ENCODE measurements around the gene CYP17A1.
"Not testable (repeated sequence)": the region's sequence is repeated elsewhere in the genome, so short reads cannot be mapped to it uniquely, and the experiment has no call there.

CYP17A1 gene

GRCh38 chr10:102837230-102837721 is at the start of gene CYP17A1:
Gene CYP17A1, minus strand, starts transcription at chr10:102837413. Its CDS starts 52 bp downstream, at chr10:102837361.
- no peak for DNase-seq (ENCODE audit: low read depth in 2 of 2)

- no peak for DNase-seq (ENCODE audit: low read depth in 2 of 2)
Observed at GRCh38 chr10:102880256-102880655, 43.0 kb upstream of the CYP17A1 start.

GRCh38 chr10:102878629-102879028 is 41.4 kb upstream of the CYP17A1 start:
- DNase-seq (ENCODE audit: low read depth in 2 of 2) = no peak

- DNase-seq (ENCODE audit: low read depth in 2 of 2) = no peak
Observed at GRCh38 chr10:102876747-102877153, 39.5 kb upstream of the CYP17A1 start.

GRCh38 chr10:102872163-102872562 is 35.0 kb upstream of the CYP17A1 start:
- DNase-seq (ENCODE audit: low read depth in 2 of 2) = no peak

- no peak for DNase-seq (ENCODE audit: low read depth in 2 of 2)
Observed at GRCh38 chr10:102870221-102870620, 33.0 kb upstream of the CYP17A1 start.

- DNase-seq (ENCODE audit: low read depth in 2 of 2) = peak; percentile 6 to 7
Observed at GRCh38 chr10:102869258-102870198, 32.3 kb upstream of the CYP17A1 start, which contains the start of gene AS3MT. Gene AS3MT, plus strand, starts transcription at chr10:102869470. Its CDS starts 123 bp downstream, at chr10:102869593.

GRCh38 chr10:102868911-102869257 is 31.7 kb upstream of the CYP17A1 start:
- no peak for DNase-seq (ENCODE audit: low read depth in 2 of 2)

- no peak for DNase-seq (ENCODE audit: low read depth in 2 of 2)
Observed at GRCh38 chr10:102865620-102866019, 28.4 kb upstream of the CYP17A1 start.

- no peak for DNase-seq (ENCODE audit: low read depth in 2 of 2)
Observed at GRCh38 chr10:102863660-102864059, 26.4 kb upstream of the CYP17A1 start.

- no peak for DNase-seq (ENCODE audit: low read depth in 2 of 2)
Observed at GRCh38 chr10:102859911-102860310, 22.7 kb upstream of the CYP17A1 start.

GRCh38 chr10:102856758-102857424 is 19.7 kb upstream of the CYP17A1 start:
- no peak for DNase-seq (ENCODE audit: low read depth in 2 of 2)

GRCh38 chr10:102855731-102856436 is 18.7 kb upstream of the CYP17A1 start:
- not testable (repeated sequence) for DNase-seq (ENCODE audit: low read depth in 2 of 2)

GRCh38 chr10:102853237-102853636 is 16.0 kb upstream of the CYP17A1 start:
- not testable (repeated sequence) for DNase-seq (ENCODE audit: low read depth in 2 of 2)

GRCh38 chr10:102850025-102850518 is 12.9 kb upstream of the CYP17A1 start:
- no peak for DNase-seq (ENCODE audit: low read depth in 2 of 2)

GRCh38 chr10:102845352-102845902 is 8.2 kb upstream of the CYP17A1 start:
- DNase-seq (ENCODE audit: low read depth in 2 of 2) = no peak

- DNase-seq (ENCODE audit: low read depth in 2 of 2) = not testable (repeated sequence)
Observed at GRCh38 chr10:102844190-102844776, 7.1 kb upstream of the CYP17A1 start.

- not testable (repeated sequence) for DNase-seq (ENCODE audit: low read depth in 2 of 2)
Observed at GRCh38 chr10:102843139-102843538, 5.9 kb upstream of the CYP17A1 start.

- no peak for DNase-seq (ENCODE audit: low read depth in 2 of 2)
Observed at GRCh38 chr10:102841827-102842345, 4.7 kb upstream of the CYP17A1 start.

GRCh38 chr10:102838276-102838927 is 1.2 kb upstream of the CYP17A1 start:
- not testable (repeated sequence) for DNase-seq (ENCODE audit: low read depth in 2 of 2)
